ENCODE data around the gene TMEM114.

The TMEM114 gene

GRCh38 chr16:8631373-8631772, 41.1 kb upstream of the TMEM114 start:
- no peak for TF ChIP-seq CTCF (conservative IDR thresholded peaks at IDR 0.05; ENCODE audit: low read depth)
- no peak overlapping the region for H3K27ac ChIP-seq
- ChIA-PET POLR2A (ENCODE audit: low non-redundant PET) (no interaction called here), CTCF (no interaction called here)
- no peak for DNase-seq (ENCODE audit: low spot score)

DNA sequence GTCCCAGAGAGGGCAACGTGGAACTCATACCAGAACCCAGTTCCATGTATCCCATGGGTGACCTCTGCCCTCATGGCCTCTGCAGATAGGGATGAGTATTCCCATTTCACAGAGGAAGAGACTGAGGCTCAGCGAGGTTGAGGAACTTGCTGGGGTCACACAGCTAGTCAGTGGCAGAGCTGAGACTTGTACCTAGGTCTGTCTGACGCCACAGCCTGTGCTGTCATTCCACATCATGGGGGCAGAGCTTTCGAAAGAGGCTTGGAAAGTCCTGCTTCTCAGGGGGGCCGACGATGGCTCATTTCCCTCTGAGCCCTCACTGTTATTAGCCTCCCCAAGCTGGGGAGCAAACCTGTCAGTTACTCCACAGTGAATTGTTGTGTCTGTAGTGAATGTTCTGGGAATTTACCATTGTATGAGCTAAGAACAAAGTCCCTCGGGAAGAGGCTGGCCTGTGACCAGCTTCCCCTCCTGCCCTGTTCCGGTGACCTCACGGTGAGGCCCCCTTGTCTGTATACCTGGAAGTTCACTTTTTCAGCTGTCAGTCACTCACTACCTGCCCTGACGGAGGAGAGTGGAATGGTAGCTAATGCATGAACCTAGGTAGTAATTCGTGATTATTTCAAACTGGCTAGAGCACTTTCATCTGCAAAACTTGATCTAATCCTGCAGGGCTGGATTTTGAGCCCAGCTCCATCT, 40.1 kb upstream of the TMEM114 start:
- CTCF ChIA-PET = interaction anchor here (0.6 kb wide), 1 partner anchor 63 kb away, joined by 3 read pairs; no protein-coding TSS in a partner anchor
- no peak for DNase-seq (ENCODE audit: low spot score)

GRCh38 chr16:8628981-8629725, 38.8 kb upstream of the TMEM114 start:
- TF ChIP-seq CTCF (conservative IDR thresholded peaks at IDR 0.05; ENCODE audit: low read depth) = no peak
- POLR2A ChIA-PET (ENCODE audit: low non-redundant PET) = no interaction called here

More for the DNA sequence above, 40.1 kb upstream of the TMEM114 start:
- no peak for TF ChIP-seq CTCF (conservative IDR thresholded peaks at IDR 0.05; ENCODE audit: low read depth)
- POLR2A ChIA-PET (ENCODE audit: low non-redundant PET) = no interaction called here
- H3K27ac ChIP-seq = no peak overlapping the region

DNA sequence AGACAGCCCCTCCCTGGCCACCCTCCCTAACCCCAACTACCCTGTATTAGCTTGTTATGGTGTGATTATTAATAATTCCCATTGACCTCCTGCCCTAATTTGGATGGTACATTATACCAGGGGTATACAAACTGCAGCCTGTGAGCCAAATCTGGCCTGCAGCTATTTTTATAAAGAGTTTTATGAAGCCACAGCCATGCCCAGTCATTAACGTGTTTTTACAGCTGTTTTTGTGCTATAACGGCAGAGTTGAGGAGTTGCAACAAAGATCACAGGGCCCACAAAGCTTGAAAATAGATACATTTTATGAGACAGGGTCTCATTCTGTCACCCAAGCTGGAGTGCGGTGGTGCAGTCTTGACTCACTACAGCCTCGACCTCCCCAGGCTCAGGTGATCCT, 37.1 kb upstream of the TMEM114 start:
- CTCF ChIA-PET = interaction anchor here (1.0 kb wide), 1 partner anchor 55 kb away, joined by 4 read pairs; no protein-coding TSS in a partner anchor
- TF ChIP-seq CTCF (conservative IDR thresholded peaks at IDR 0.05; ENCODE audit: low read depth) = no peak
- no peak overlapping the region for H3K27ac ChIP-seq
- POLR2A ChIA-PET (ENCODE audit: low non-redundant PET) = no interaction called here
- DNase-seq (ENCODE audit: low spot score) = no peak

More at GRCh38 chr16:8628981-8629725, 38.8 kb upstream of the TMEM114 start:
- H3K27ac ChIP-seq = no peak overlapping the region
- CTCF ChIA-PET = no interaction called here
- DNase-seq (ENCODE audit: low spot score) = no peak

GRCh38 chr16:8626946-8627345, 36.6 kb upstream of the TMEM114 start:
- ChIA-PET POLR2A (ENCODE audit: low non-redundant PET) (no interaction called here), CTCF (no interaction called here)
- TF ChIP-seq CTCF (conservative IDR thresholded peaks at IDR 0.05; ENCODE audit: low read depth) = no peak
- no peak for DNase-seq (ENCODE audit: low spot score)
- H3K27ac ChIP-seq = no peak overlapping the region

GRCh38 chr16:8625491-8626087, 35.3 kb upstream of the TMEM114 start:
- H3K27ac ChIP-seq = no peak overlapping the region
- no peak for DNase-seq (ENCODE audit: low spot score)
- ChIA-PET POLR2A (ENCODE audit: low non-redundant PET) (no interaction called here), CTCF (no interaction called here)
- no peak for TF ChIP-seq CTCF (conservative IDR thresholded peaks at IDR 0.05; ENCODE audit: low read depth)
